Astrocyte of the spinal cord (primary cell): Measurements from ENCODE around the gene CHN2.

Experiments
- DNase-seq: peaks from one replicate; pipeline ENCODE4 v3.0.0; 2011; ENCODE audit warnings: low read depth, low spot score
- H3K4me3 ChIP-seq: 2 replicates; pipeline ENCODE4 v1.5.1; 2011; ENCODE audit warnings: low read depth, mild to moderate bottlenecking, low read length, moderate library complexity
- in situ Hi-C: cut with HindIII; loops from 2 replicates; pipeline ENCODE4 v1.10.0; 2017; ENCODE audit warnings: low sequenced_read_pairs
- TF ChIP-seq, protein P1 (sequence below): IDR thresholded peaks from 2 replicates; pipeline ENCODE4 v1.5.1; 2012; ENCODE audit warnings: low read depth, mild to moderate bottlenecking, low read length, inconsistent platforms

CHN2 gene

DNA sequence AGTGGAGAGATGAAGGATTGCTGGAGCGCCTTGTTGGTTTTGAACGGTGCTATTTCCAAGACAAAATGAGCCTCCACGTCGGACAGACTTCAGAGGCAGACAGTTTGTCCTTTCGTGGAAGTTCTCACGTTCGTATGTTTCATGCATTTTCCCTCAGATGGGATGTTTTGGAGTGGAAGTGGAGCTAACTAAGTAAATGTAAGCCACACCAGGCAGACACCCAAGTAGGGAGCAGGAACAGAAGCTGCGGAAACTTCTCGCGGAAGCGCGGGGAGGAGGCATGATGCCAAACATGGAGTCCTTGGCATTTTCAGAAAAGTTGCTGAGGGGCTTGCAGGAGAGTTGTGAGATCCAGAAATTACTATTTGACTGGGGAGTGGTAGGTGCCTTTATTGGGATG lies 223.5 kb downstream of the CHN2 start:
- TF ChIP-seq, protein P1, sequence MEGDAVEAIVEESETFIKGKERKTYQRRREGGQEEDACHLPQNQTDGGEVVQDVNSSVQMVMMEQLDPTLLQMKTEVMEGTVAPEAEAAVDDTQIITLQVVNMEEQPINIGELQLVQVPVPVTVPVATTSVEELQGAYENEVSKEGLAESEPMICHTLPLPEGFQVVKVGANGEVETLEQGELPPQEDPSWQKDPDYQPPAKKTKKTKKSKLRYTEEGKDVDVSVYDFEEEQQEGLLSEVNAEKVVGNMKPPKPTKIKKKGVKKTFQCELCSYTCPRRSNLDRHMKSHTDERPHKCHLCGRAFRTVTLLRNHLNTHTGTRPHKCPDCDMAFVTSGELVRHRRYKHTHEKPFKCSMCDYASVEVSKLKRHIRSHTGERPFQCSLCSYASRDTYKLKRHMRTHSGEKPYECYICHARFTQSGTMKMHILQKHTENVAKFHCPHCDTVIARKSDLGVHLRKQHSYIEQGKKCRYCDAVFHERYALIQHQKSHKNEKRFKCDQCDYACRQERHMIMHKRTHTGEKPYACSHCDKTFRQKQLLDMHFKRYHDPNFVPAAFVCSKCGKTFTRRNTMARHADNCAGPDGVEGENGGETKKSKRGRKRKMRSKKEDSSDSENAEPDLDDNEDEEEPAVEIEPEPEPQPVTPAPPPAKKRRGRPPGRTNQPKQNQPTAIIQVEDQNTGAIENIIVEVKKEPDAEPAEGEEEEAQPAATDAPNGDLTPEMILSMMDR, result no peak
- in situ Hi-C loops, result no loop called here
- no peak overlapping the region for H3K4me3 ChIP-seq
- DNase-seq, result no peak

DNA sequence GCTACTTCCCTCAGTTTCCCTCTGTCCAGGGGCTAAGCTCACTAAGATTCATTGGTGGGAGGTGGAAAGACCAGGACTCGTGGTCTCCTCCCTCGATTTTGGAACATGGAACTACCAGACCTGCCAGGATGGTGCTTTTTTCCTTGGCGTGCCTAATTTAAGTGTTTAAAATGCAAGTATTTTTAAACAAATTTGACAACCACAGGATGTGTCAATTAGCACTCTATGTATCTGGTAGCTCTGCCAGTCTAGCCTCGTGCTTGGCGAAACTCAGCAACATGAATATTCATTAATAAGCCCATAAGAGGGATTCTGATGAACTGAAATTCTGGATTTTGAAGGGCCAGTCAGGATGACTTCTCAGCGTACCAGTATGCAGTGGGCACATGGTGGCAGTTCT lies 224.1 kb downstream of the CHN2 start:
- TF ChIP-seq, protein P1, result no peak
- DNase-seq, result no peak
- H3K4me3 ChIP-seq, result no peak overlapping the region
- in situ Hi-C loops, result no loop called here

DNA sequence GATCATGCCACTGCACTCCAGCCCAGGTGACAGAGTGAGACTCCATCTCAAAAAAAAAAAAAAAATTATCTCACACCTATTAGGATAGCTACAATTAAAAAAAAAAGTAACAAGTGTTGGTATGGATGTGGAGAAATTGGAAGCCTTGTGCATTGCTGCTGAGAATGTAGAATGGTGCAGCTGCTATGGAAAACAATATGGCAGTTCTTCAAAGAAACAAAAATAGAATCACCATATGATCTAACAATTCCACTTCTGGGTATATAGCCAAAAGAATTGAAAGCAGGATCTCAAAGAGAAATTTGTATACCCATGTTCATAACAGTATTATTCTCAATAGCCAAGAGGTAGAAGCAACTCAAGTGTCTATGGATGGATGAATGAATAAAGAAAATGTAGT lies 225.4 kb downstream of the CHN2 start:
- in situ Hi-C loops, result no loop called here
- H3K4me3 ChIP-seq, result no peak overlapping the region
- DNase-seq, result no peak
- TF ChIP-seq, protein P1, result no peak

DNA sequence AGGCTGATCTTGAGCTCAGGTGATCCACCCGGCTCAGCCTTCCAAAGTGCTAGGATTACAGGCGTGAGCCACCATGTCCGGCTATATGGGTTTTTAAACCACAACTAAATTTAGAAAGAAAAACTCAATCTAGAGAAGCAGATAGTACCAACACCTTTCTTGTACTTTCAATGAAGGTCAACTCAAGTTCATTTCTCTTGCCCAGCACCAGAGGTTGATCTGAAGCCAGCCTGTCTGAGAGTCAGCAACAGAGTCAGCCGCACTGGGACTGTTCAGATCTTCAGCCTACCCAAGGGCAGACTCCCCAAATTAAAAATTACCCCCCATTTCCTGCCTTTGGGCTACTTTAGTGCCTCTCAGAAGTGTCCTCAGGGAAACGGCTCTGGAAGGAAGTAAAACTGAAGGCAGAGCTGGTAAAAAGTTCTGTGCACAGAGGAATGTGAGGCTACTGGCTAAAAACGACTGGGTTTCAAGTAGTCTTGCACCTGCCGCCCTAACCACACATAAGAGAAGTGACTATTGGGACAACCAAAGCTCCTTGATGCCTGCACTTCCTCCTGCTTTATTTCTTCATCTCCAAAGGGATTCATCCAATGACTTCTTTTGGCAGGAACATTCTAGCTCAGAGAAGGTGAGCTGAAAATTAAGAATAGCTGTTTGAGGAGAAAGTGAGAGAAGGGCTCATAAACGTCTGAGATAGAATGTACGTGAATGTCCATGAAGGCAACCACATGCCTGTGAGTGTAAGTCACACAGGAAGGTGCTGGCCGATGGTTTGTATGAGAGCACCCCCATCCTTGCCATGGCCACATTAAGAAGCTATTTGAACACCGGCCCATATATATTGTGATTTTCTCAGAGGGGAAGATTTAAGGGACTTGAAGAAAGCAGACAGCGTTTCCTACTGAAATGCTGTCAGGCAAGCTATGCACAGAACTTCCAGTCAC lies 226.7 kb downstream of the CHN2 start:
- no peak for DNase-seq
- no peak overlapping the region for H3K4me3 ChIP-seq
- TF ChIP-seq, protein P1, result no peak
- in situ Hi-C loops, result no loop called here

DNA sequence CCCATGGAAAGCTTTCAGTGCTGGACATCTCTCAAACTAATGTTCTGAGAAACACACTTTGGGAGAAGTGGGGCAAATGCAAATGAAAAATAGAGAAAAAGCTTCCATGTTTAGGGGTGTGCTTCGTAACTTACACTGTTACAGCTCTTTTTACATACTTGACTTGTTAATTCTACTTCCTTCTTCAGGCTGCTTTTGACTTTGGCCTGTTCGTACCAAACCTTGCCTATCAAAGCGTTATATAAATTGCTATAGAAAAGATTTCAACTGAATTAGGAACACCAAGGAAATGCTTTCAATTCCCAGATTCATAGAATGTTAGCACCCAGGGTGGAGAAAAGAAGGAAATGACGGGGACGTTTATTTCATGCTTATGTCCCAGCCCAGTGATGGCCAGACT lies 228.3 kb downstream of the CHN2 start:
- TF ChIP-seq, protein P1, result no peak

DNA sequence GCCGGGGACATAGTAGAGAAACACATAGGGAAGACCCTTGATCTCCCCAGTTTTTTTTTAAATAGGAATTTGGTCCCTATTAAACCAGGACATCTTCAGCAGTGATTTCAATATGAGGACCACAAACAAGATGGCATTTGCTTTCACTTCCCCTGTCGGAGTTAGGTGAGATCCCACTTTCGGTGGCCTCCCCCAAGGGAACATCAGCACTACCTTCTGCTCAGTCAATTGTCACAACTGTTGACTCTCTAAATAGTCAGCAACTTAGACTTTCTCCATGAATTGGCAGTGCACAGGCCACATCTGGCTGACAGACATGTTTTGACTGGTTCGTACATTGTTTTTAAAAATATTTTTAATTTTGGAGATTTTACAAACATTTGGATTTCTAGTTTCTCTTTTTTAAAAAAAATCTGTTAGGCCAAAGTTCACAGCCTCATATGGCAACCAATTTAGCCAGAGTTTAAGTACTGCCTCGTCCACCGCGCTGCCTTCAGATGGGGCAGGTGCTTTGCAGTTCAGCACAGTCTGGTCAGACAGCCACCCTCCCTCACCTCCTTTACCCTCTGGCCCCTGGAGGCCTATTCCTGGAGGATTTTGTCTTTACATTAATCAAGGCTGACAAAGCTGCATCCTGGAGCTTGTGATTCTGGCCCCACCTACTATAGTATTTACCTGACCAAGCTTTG lies 229.9 kb downstream of the CHN2 start:
- in situ Hi-C loops, result no loop called here
- TF ChIP-seq, protein P1, result no peak
- no peak overlapping the region for H3K4me3 ChIP-seq
- no peak for DNase-seq

More for the DNA sequence above, 228.3 kb downstream of the CHN2 start:
- no peak for DNase-seq
- in situ Hi-C loops, result no loop called here
- H3K4me3 ChIP-seq, result no peak overlapping the region
